HG03103 (cell line): Measurements from ENCODE around the gene FBXO45.
"Not testable (repeated sequence)": the region's sequence is repeated elsewhere in the genome, so short reads cannot be mapped to it uniquely, and the experiment has no call there.

ENCODE experiments used
- ATAC-seq: cut with Tn5 transposase; IDR thresholded peaks from one replicate; pipeline ENCODE4 v1.9.1; 2021; ENCODE audit warnings: low read depth; ENCODE audit not compliant: unreplicated experiment

FBXO45 gene, protein sequence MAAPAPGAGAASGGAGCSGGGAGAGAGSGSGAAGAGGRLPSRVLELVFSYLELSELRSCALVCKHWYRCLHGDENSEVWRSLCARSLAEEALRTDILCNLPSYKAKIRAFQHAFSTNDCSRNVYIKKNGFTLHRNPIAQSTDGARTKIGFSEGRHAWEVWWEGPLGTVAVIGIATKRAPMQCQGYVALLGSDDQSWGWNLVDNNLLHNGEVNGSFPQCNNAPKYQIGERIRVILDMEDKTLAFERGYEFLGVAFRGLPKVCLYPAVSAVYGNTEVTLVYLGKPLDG

DNA sequence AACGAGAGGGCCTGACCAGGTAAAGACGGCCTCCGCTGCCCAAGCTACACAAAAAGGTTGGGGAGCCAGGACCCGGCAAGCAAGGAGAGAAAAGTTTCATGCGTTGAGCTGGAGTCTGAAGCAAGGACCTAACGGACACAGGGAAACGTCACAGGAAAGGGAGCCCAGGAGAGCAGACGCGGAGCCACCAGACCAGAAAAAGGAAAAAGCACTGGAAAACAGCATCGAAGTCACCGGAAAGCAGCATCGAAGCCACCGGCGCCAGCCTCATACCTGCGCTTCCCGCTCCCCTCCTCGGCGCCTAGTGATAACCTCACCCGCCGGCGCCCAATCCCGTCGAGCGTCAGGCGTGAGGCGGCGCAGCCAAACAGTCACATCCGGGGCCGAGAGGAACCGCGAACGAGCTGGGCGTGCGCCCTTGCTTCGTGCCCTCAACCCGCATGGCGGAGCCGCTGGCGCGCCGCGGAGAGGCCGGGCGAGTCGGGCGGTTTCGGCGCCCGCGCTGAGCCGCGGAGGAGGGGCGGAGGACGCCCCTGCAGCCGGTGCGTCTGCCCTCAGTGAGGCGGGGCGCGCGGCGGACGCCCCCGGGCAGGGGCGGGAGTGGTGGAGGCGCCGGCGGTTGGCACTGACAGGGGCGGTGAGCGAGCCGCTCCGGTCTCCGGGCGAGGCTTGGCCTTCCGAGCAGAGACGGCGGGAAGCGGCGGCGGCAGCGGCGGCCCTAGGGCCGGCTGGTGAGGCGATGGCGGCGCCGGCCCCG, at the start of gene FBXO45, which contains the start of gene WDR53:
TSS of gene FBXO45 (plus strand) at position 415 of the 757 bp plus-strand sequence. CDS start at position 740, 325 bp downstream.
TSS of gene WDR53 (minus strand) at position 309 of the 757 bp plus-strand sequence. CDS start 7,079 bp downstream, outside the sequence.
- ATAC-seq, result peak; percentile 91

DNA sequence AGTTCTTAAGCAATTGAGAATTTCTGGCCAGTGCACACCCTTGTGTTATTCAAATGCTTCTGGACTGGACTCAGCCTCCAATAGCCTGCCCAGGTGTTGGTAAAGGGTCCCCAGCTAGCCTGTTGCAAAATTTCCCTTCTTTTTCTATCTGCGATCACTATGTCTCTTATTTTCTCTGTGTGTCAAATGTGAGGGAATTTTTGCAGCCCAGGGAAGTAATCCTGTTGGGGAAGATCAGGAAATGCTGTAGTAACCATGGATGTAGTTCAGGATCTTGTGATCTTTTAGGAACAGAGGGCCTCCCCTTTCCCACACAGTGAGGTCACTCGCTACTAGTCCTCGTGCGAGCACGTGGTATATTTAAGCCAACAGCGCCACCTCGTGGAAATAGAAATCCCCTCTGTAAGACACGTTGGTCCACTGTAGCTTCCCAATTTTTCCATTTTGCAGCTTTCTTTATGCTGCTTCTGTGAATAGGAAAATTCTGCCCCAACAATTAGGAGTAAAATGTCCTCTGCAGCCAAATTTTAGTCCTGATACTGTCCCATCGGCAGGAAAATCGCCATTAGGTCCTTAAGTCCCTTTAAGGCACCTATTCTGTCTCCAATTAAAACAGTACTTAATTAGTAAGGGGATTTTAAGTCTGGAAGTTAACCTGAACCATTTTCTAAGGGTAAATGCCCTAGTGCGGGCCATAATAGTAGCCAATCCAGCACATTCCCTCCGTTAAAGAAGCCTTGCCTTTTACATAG, 49.3 kb upstream of the FBXO45 start:
- ATAC-seq, result no peak

DNA sequence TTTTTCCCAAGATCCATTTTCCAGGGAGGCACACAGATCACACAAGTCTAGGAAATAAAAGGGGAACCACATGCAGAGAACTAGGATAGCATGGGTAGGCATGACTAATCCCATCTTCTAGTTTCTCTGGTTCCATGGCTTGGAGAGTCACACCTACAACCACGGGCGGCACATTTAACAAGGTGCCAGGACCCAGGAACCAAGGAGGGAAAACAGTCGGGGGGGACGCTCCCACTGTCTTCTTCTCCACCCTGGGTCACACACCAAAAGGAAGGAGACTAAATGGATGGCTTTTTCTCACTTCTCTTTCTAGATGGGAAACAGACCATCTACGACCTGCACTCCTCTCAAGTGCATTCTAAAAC, 48.8 kb upstream of the FBXO45 start:
- ATAC-seq, result no peak

DNA sequence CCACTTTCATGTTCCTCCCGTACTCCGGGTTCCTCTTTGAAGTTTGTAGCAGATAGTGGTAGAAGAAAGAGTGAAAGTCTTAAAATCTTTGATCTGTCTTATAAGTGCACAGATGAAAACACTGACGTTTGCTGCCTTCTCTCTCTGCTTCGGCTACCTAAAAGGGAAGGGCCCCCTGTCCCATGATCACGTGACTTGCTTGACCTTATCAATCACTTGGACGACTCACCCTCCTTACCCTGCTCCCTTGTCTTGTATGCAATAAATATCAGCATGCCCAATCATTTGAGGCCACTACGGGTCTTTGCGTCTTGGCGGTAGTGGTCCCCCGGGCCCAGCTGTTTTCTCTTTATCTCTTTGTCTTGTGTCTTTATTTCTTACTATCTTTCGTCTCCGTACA, 47.2 kb upstream of the FBXO45 start:
- not testable (repeated sequence) for ATAC-seq

DNA sequence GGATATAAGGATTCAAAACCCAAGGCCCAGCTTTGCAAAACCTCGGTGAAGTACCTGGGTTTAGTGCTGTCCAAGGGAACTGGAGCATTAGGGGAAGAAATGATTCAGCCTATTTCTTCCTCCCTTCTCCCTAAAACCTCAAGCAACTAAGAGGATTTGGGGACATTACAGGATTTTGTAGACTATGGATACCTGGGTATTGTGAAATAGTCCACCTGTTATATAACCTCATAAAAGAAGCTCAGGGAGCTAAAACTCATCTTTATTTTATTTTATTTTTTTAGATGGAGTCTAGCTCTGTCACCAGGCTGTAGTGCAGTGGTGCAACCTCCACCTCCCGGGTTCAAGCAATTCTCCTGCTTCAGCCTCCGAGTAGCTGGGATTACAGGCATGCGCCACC, 44.6 kb upstream of the FBXO45 start:
- ATAC-seq, result no peak

DNA sequence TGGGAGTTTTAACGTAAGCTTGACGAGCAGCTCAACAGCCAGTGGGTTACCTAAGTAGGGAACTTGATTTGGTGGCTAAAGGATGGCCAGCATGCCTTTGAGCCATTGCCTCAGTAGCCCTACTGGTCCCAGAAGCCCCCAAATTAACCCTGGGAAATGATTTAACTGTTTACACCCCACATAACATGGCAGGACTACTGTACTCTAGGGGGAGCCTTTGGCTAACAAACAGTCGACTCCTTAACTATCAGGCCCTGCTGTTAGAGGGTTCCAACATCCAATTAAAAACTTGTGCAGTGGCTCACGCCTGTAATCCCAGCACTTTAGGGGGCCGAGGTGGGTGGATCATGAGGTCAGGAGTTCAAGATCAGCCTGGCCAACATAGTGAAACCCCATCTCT, 43.9 kb upstream of the FBXO45 start:
- ATAC-seq, result no peak

DNA sequence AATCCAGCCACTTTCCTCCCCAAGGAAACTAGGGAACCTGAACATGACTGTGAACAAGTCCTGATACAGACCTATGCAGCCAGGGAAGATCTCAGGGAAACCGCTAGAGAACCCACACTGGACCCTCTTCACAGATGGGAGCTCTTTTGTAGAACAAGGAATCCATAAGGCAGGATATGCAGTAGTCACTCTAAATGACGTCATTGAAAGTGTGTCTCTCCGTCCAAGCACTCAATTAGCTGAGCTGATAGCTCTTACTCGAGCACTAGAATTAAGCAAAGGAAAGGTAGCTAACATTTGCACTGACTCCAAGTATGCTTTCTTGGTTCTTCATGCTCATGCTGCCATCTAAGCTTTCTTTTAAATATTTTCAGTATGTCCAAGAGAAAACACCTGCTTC, 43.3 kb upstream of the FBXO45 start:
- no peak for ATAC-seq

DNA sequence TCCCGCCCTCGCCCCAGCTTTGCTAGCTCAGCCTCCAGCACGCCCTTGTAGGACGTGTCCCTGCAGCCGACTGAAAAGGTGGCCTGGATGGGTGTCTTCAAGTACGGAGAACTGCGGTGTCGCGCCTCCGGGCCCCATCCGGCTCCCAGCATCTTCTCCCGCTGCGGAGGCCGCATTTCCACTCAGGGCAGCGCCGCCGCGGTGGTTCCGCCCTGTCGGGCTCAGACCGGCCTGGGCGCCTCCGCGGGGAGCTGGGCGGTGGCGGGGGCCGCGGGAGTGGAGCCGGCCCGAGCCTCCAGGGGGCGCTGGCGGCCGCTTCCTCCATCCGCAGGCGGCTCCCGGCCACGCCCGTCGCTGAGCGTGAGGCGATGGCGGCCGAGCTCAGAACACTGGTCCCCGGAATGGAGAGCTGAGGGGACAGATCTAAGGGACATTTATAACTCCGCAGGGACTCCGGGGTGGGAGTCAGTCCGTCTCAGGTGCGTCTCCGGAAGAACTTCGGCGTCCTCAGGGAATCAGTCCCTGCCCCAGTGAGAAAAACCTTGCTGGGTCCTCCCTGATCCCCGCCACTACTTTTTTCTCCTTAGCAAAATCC, 39.7 kb upstream of the FBXO45 start:
- ATAC-seq, result peak; percentile 68

DNA sequence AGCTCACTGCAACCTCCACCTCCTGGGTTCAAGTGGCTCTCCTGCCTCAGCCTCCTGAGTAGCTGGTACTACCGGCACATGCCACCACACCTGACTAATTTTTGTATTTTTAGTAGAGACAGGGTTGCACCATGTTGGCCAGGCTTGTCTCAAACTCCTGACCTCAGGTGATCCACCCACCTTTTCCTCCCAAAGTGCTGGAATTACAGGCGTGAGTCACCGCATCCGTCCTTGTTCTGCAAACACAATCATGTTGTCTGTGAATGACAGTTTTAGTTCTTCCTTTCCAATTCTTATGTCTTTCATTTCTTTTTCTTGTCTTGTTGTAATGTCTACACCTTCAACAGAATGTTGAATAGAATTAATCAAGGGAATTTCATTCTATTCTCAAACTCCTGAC, 37.0 kb upstream of the FBXO45 start:
- no peak for ATAC-seq

DNA sequence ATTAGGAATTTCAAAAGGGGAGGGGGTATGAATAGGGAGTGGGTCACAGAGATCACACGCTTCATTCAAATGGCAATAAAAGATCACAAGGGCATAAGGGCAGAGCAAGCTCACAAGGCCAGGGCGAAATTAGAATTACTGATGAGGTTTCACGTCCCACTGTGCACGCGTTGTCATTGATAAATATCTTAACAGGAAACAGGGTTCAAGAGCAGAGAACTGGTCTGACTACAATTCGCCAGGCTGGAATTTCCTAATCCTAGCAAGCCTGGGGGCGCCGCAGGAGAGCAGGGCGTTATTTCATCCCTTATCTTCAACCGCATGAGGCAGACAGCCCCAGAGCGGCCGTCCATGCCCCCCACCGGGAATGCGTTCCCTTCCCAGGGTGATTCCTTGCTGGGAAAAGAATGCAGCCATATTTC, 35.2 kb upstream of the FBXO45 start:
- ATAC-seq, result no peak

DNA sequence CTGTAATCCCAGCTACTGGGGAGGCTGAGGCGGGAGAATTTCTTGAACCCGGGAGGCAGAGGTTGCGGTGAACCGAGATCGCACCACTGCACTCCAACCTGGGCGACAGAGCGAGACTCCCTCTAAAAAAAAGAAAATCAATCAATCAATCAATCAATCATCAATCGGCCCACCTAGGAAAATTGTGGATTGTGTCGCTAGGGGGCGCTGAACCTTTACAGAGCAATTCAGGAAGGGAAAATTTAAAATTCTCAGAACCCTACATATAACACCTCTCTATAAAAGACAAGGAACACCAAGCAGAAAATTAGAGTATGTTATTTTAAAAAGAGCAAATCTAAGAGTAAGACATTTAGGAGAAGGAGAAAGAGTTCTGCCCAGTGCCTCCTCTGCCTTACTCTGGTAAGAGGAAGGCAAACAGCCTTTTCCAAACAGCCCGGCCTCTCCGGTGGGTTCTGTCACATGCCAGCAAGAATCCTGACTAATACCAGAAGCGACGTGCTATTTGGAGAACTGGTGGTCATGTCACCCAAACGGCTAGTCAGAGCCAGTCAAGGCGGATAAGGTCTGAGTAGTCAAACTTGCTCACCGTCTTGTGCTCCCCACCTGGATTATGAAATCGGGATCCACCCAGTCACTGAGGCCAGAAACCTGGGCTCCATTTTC, 31.0 kb upstream of the FBXO45 start:
- ATAC-seq, result no peak

DNA sequence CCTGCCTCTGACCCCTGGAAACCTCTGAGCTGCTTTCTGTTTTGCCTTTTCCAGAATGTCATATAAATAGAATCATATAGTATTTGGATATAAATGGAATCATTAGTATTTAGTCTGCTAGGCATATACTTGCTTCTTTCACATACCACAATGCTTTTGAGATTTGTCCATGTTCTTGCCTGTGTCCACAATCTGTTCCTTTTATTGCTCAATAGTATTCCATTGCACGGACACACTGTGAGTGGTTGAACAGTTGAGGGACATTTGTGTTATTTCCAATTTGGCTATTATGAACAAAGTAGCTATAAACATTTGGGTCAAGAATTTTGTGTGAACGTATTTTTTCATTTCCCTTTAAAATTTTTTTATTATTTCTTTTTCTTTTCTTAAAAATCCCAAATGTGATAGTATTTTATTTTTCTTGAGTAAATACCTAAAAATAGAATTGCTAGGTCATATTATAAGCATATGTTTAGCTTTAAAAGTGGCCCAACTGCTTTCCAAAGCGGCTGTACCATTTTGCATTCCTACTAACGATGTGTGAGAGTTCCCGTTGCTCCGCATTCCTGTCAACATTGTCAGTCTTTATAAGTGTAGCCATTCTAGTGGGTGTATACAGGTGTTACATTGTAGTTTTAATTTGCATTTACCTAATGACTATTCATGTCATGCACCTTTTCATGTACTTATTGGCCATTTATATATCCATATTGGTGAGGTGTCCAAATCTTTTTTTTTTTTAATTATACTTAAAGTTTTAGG, 26.6 kb upstream of the FBXO45 start:
- no peak for ATAC-seq

DNA sequence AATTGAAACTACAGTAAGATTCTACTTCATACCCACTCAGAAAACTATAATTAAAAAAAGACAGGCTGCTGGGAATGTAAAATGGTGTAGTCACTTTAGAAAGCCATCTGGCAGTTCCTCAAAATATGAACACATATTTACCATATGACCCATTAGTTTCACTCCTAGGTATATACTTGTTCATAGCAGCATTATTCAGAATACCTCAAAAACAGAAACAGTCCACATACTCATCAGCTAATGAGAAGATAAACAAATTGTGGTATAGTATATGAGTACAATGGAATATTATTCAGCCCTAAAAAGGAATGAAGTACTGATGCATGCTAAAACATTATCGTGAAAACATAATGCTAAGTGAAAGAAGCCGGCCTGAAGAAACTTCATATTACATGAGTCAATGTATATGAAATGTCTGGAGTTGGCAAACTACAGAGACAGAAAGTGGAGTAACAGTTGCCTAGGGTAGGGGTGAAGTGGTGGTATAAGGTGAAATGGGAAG, 23.9 kb upstream of the FBXO45 start:
- no peak for ATAC-seq

DNA sequence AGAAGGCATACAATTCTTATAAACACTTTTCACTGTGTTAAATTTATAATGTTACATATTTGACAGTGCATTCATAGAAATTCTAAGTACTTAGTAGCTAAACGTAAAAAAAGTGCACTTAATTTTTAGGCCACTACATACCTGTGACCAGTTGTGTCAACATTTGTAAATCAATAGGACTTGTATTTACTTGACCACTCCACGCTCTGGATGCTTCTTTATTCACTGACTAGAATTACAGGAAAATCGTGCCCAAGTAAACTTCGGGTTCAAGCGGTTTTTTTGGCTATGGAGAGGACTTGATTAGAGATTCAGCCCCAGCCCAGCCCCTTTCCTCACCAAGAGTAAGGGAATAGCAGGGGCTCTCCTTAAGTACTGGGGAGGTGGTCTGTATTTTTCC, 21.9 kb upstream of the FBXO45 start:
- no peak for ATAC-seq

DNA sequence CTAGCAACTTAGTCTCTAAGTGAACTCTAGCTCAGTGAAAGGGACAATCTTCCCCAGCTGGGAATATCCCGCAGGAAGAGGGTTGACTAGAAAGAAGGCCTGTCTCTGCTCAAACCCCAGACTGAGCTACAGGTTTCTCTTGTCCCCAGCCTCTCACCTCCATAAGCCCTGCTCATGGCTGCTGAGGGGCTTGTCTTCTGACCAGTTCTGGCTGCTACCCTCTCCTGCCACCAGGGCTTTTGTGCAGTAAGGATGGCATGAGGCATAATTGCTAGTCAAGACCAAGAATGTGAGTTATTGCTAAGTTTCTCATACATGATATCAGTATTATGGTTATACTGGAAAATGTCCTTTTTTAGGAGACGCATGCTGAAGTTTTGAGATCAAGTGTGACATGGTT, 21.4 kb upstream of the FBXO45 start:
- ATAC-seq, result no peak

DNA sequence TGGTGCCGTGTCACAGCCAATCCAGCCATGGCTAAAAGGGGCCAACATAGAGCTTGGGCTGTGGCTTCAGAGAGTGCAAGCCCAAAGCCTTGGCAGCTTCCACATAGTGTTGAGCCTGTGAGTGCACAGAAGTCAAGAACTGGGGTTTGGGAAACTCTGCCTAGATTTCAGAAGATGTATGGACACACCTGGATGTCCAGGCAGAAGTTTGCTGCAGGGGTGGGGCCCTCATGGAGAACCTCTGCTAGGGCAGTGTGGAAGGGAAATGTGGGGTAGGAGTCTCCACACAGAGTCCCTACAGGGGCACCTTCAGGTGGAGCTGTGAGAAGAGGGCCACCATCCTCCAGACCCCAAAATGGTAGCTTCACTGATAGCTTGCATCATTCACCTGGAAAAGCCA, 19.1 kb upstream of the FBXO45 start:
- ATAC-seq, result not testable (repeated sequence)

DNA sequence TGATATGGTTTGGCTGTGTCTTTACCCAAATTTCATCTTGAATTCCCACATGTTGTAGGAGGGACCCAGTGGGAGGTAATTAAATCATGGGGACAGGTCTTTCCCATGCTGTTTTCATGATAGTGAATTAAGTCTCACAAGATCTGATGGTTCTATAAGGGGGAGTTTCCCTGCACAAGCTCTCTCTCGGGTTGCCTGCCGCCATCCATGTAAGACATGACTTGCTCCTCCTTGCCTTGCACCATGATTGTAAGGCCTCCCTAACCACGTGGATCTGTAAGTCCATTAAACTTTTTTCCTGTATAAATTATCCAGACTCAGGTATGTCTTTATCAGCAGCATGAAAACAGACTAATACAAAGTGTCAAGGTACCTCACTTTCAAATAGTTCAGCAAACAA, 18.3 kb upstream of the FBXO45 start:
- not testable (repeated sequence) for ATAC-seq

DNA sequence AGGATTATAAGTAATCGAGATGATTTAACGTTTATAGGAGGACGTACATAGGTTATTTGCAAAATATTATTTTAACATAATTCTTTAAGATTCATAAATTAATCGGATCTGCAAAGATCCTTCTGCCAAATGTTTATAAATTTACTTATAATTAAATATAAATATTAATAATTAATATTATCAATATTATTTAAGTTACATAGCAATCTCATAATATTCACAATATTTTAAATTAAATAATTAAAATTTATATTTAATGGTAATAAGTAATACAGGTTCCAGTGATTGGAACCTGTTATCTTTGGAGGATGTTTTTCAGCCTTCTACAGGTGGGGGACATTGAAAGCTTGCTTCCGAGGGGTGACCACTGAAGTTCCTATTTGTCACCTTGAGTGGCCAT, 16.2 kb upstream of the FBXO45 start:
- no peak for ATAC-seq

DNA sequence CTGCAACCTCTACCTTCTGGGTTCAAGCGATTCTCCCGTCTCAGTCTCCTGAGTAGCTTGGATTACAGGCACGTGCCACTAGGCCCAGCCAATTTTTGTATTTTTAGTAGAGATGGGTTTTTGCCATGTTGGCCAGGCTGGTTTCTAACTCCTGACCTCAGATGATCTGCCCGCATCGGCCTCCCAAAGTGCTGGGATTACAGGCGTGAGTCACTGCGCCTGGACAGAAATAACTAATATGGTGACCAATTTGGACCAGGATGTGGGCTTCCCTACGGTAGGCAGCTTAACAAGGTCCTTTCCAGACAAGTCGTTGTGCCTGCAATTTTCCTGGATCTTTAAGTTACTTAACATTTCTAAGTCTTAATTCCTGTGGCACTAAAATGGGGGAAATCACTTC, 14.9 kb upstream of the FBXO45 start:
- no peak for ATAC-seq

DNA sequence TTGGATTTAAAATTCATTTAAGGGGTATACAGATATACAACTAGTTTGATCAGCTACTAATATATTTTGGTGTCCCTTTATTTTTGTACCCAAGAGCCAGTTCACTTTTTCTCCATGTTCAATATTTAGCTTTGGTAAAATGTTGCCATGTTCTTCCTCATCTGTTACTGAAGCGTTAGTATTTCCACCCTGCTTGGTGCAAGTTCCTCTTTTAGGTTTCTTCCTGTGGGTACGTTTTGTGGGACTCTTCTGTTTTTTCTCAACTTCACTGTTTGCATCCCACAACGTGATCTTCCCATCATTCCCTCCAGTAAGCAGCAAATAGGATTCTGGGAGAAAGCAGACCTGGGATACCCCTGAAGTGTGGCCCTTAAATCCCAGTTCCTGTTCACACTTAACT, 14.3 kb upstream of the FBXO45 start:
- ATAC-seq, result no peak
